ACC112 (cell line): ENCODE results near the gene ZNF597.
"Not testable (repeated sequence)": the region's sequence is repeated elsewhere in the genome, so short reads cannot be mapped to it uniquely, and the experiment has no call there.

Experiments used
- H2AFZ ChIP-seq: fragments of 200-600 bp; sonication (generic); one replicate; pipeline ENCODE4 v1.6.0; 2017; ENCODE audit warnings: antibody characterized with exemption, low read length; ENCODE audit not compliant: unreplicated experiment
- H3K27ac ChIP-seq: fragments of 200-600 bp; sonication (generic); 2 replicates; pipeline ENCODE4 v1.5.1; 2014; ENCODE audit warnings: low read depth, mild to moderate bottlenecking, antibody characterized with exemption, low read length, moderate library complexity
- H3K27me3 ChIP-seq: fragments of 200-600 bp; sonication (generic); 2 replicates; pipeline ENCODE4 v1.6.1; 2014; ENCODE audit warnings: mild to moderate bottlenecking, antibody characterized with exemption, low read length, moderate library complexity, mixed read lengths; ENCODE audit not compliant: insufficient read depth
- H3K36me3 ChIP-seq: fragments of 200-600 bp; sonication (generic); 2 replicates; pipeline ENCODE4 v1.6.1; 2016; ENCODE audit warnings: mild to moderate bottlenecking, antibody characterized with exemption, low read length, moderate library complexity, mixed read lengths; ENCODE audit not compliant: insufficient read depth
- H3K4me1 ChIP-seq: fragments of 200-600 bp; sonication (generic); one replicate; pipeline ENCODE4 v1.6.1; 2016; ENCODE audit warnings: low read length, mixed read lengths; ENCODE audit not compliant: insufficient read depth, unreplicated experiment, control insufficient read depth
- H3K4me3 ChIP-seq: fragments of 200-600 bp; sonication (generic); 2 replicates; pipeline ENCODE4 v1.5.1; 2014; ENCODE audit warnings: mild to moderate bottlenecking, low read depth, low read length
- H3K79me2 ChIP-seq: fragments of 200-600 bp; sonication (generic); one replicate; pipeline ENCODE4 v1.6.0; 2016; ENCODE audit warnings: low read length; ENCODE audit not compliant: control insufficient read depth, unreplicated experiment, insufficient read depth

ZNF597 gene

DNA sequence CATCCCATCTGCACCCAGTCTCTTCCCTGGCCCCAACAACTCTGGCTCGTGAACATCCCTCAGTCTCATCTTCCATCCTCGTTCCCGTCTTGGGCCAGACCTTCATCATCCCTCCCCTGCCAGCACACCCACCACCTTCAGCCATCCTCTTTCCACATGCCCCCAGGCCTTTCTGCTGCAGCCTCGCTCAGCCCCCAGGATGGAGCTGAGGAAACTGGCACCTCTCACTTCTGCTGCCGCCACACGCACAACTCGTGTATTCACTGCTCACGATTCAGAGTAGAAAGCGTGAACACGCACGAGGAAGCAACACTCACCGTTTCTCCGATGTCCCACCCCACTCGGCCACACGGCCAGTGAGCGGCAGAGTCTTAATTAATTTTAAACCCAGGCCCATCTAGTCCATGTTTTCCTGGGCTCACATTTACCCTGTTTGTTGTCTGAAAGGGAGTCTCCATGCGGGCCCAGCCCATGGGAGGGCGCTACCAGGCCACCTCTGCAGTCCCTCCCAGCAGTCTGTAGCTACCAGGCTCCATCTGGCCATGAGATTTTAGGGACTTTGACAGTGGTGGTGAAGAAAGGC lies 39.4 kb upstream of the ZNF597 start:
- Histone ChIP-seq H3K79me2 (peaks cover 4% of the 10 kb centered on the region), H3K4me3 (no peak overlapping the region), H3K36me3 (peaks cover 5% of the 10 kb centered on the region)

DNA sequence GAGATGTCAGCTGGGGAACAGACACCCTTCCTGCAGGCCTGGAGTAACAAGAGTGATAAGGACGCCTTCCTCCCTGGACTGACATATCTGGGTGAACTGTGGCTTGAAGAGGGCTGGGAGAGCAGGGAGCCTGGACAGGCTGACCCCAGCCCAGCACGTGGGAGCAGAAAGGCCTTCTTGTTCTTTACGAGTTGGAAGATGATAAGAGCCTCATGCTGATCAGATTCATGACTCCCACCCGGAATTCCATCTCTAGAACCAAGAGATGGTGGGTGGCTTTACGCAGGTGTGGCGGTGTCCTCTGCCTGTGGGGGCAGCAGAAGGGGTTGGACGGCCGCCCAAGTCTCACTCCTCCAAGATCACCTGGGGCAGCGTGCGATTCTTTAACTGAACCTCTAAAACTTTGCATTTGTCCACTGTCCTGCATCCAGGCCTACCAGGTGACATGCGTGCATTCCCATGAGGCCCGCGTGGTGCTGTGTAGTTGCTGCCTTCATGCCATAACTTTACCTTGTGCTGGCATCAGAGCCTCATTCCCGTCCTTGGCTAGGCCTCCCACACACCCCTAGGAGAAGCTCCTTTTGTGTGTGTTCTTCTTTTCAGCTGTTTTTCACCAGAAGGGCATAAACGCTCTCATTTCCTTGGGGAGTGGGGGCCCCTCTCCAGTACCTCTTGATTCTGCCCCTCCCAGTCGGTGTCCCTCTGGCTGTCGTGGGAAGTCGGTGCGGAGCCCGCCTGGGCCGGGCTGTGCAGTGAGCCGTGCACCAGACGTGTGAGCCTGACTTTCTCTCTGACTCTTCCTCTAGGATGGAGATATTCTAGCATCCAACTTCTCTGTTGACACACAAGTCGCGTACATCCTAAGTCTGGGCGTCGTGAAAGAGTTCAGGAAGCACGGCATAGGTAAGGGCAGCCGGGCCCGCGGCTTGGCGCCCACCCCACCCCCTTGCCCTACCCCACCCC lies 38.7 kb upstream of the ZNF597 start:
- no peak overlapping the region for H3K27ac ChIP-seq
- peaks cover 4% of the 10 kb centered on the region for H3K79me2 ChIP-seq
- H3K36me3 ChIP-seq: peaks cover 5% of the 10 kb centered on the region
- H2AFZ ChIP-seq: no peak overlapping the region
- H3K4me1 ChIP-seq: no peaks in the 10 kb centered on the region
- no peak overlapping the region for H3K4me3 ChIP-seq
- H3K27me3 ChIP-seq: no peaks in the 10 kb centered on the region

More for the DNA sequence above, 39.4 kb upstream of the ZNF597 start:
- H3K4me1 ChIP-seq: no peaks in the 10 kb centered on the region
- no peak overlapping the region for H3K27ac ChIP-seq
- H2AFZ ChIP-seq: no peak overlapping the region
- H3K27me3 ChIP-seq: no peaks in the 10 kb centered on the region

DNA sequence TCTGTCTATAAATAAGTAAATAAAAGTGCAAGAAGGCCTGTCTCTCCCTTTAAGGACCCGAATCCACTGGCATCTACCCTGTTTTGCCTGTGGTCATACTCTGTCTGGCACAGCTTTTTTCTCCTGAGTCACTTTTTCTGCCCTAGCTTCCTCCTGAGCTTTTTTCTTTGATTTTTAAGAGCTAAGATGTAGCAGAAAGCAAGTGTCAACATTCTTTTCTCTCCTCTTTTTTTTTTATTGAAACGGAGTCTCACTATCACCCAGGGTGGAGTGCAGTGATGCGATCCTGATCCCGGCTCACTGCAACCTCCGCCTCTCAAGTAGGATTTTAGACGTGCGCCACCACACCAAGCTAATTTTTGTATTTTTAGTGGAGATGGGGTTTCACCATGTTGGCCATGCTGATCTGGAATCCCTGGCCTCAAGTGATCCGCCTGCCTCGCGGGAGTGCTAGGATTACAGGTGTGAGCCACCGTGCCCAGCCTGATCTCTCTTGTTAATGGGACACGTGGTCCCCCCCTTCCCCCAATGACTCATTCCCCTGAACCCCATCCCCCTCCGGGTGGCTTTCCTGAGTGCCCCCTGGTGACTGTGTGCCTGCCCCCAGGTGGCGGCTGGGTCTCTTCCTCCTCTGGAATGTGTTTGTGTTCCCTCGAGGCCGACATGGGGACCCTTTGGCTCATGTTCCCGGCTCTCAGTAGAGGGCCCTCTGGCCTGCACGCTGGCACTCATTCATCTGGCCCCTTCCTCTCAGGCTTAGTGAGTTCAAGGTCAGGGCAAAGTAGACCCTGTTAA lies 37.8 kb upstream of the ZNF597 start:
- H3K36me3 ChIP-seq: peaks cover 5% of the 10 kb centered on the region
- no peak overlapping the region for H3K4me3 ChIP-seq
- no peaks in the 10 kb centered on the region for H3K4me1 ChIP-seq
- no peak overlapping the region for H3K27ac ChIP-seq
- H3K79me2 ChIP-seq: peaks cover 8% of the 10 kb centered on the region
- no peak overlapping the region for H2AFZ ChIP-seq
- no peaks in the 10 kb centered on the region for H3K27me3 ChIP-seq

DNA sequence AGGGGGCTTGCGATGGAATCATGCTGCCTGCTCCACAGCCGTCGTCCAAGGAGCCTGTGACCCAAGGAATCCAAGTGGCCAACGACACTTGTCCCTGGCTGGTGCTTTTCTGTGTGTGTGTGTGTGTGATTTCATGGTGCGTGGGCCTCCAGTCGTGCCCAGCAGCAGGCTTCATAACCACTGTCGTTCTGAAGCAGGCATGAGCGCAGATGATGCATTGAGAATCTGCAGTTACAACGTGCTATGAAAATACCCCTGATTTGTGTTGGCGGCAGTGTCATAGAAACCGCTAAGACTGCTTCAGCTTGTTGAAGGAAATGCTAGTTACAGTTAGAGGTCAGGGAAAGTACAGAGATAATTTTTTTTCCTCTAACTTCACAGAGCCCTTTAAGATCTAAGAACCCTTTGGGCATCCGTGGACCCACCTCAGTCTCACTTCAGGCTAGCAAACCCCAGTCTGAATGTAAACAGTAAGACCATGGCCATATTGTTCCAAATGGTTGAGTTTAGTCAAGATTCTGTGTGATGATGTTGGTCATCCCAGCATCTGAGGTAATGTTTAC lies 36.4 kb upstream of the ZNF597 start:
- no peaks in the 10 kb centered on the region for H3K27me3 ChIP-seq
- H3K79me2 ChIP-seq: peaks cover 18% of the 10 kb centered on the region
- no peaks in the 10 kb centered on the region for H3K36me3 ChIP-seq
- H2AFZ ChIP-seq: no peak overlapping the region
- H3K4me3 ChIP-seq: no peak overlapping the region
- no peaks in the 10 kb centered on the region for H3K4me1 ChIP-seq
- H3K27ac ChIP-seq: no peak overlapping the region

DNA sequence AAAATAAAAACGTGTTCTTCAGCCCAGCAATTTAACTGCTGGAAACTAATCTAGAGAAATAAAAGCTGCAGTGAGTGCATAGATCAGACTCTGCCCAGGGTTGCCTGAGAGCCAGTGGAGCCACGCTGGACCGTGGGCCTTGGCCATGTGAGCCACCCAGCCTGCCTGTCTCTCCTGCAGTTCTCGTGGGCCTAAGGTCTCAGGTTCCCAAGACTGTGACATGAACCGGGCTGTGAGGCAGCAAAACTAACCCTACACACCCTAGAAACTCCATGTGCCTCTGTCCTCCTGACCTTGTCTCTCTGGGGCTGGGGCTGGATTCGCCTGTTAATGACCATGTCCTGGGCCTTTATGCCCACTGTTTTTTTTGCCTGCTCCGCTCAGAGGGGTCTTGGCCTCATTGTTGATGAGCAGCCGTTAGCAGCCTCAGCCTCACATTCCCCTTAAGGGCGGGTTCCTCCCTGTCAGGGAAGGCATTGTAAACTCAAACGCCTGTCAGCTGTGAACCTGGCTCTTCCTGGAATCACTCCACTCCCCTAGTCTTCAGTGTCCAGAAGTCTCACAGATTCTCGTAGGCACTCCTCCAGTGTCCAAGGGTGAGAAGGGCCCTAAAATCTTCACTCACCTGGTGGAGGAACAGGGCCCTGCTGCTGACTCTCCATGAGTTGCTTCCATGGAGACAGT lies 35.1 kb upstream of the ZNF597 start:
- Histone ChIP-seq H3K4me3 (no peak overlapping the region), H3K27ac (no peak overlapping the region), H2AFZ (no peak overlapping the region), H3K4me1 (no peaks in the 10 kb centered on the region), H3K36me3 (no peaks in the 10 kb centered on the region), H3K79me2 (peaks cover 32% of the 10 kb centered on the region), H3K27me3 (no peaks in the 10 kb centered on the region)

DNA sequence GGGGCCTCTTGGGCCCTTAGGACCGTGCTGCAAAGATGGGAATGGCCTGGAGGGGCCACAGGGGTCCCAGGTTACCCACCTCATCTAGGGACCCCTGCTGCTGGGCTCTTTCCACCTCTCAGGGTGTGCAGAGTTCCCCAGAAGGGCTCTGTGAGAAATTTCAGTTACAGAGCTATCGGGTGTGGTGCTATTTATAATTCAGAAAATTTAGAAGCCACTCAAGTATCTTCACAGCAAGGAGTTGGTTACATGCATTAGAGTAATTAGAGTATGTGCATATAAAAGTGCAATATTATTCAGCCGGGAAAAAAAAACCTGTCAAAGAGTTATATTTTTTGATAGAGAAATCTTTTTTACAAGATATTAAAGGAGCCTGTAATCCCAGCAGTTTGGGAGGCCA lies 33.1 kb upstream of the ZNF597 start:
- peaks cover 50% of the 10 kb centered on the region for H3K79me2 ChIP-seq
- H3K36me3 ChIP-seq: peaks cover 3% of the 10 kb centered on the region; the same call in 1 of the 2 replicates
- H3K4me3 ChIP-seq: no peak overlapping the region
- no peak overlapping the region for H3K27ac ChIP-seq
- H3K4me1 ChIP-seq: no peaks in the 10 kb centered on the region
- no peaks in the 10 kb centered on the region for H3K27me3 ChIP-seq
- no peak overlapping the region for H2AFZ ChIP-seq

DNA sequence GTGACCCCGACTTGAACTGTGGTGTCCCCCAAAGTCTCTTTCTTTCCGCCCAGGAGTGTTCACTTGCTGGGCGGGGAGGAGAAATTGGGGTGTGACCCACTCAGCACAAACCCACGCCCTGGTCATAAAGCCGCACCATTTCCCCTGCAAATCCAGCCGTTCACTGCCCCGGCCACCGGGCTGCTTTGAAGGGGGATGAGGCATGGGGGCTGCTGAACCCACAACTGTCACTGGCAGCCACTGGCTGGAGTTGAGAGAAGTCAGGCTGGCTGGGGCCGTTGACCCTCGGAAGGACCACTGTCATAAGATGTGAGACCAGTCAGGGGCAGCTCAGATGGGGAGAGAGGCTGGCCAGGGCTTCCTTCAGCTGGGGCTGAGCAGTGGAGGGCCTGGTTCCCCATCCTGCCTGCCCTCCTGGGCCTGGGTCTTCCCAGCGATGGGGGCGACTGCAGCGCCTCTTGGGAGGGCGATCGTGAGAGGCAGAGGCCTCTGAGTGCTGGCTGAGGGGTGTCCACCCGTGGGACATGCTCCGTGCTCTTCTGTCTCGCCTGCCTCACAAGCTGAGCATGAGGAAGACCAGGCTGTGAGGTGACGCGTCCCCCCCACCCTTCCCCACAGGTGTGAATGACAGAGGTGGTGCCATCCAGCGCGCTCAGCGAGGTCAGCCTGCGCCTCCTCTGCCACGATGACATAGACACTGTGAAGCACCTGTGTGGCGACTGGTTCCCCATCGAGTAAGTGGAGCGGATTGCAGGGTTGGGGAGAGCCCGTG lies 32.5 kb upstream of the ZNF597 start:
- H3K4me3 ChIP-seq: no peak overlapping the region
- no peaks in the 10 kb centered on the region for H3K27me3 ChIP-seq
- H3K27ac ChIP-seq: no peak overlapping the region
- no peaks in the 10 kb centered on the region for H3K4me1 ChIP-seq
- H3K79me2 ChIP-seq: peaks cover 52% of the 10 kb centered on the region
- no peak overlapping the region for H2AFZ ChIP-seq
- H3K36me3 ChIP-seq: peaks cover 3% of the 10 kb centered on the region; the same call in 1 of the 2 replicates

DNA sequence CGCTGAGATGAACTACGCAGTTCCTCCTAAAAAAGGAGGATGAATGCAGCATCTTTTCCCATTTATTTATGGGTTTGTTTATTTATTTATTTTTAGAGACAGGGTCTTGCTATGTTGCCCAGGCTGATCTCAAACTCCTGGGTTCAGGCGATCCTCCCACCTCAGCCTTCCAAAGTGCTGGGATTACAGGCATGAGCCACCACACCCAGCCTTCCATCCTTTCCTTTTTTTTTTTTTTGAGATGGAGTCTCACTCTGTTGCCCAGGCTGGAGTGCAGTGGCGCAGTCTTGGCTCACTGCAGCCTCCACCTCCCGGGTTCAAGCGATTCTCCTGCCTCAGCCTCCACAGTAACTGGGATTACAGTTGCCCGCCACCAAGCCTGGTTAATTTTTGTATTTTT lies 31.6 kb upstream of the ZNF597 start:
- H3K27ac ChIP-seq, H3K4me1 ChIP-seq, H2AFZ ChIP-seq, H3K36me3 ChIP-seq, H3K27me3 ChIP-seq, H3K4me3 ChIP-seq: not testable (repeated sequence)
- H3K79me2 ChIP-seq: peaks cover 61% of the 10 kb centered on the region

DNA sequence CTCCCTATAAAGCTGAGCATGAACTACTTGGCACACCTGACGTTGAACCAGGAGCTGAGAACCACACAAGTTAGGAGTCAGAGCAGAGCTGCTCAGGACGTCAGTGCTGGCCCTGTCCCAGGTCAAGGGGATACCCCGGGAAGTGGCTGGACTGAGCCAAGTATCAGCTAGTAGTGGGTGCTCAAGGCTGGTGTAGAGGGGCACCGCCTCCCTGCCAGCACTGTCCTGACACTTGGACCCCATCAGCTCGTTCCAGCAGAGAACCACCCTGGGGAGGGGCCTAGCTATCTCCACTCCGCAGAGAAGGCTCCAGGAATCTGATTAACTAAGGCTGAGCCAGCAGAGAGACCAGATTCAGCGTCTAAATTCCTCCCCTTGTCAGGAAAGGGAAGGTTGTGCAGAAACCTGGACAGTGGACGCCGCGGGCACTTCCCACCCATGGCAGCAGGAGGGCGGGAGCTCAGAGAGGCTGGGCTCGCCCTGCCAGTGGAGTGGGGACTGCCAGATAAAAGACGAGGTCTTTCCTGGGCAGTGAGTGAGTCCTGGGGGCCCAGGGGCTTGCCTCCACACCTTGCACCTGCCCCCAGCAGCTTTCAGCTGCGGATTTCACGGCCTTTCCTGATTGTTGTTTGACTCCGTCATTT lies 31.0 kb upstream of the ZNF597 start:
- H3K79me2 ChIP-seq: peaks cover 68% of the 10 kb centered on the region
- H3K36me3 ChIP-seq: peaks cover 3% of the 10 kb centered on the region; the same call in 1 of the 2 replicates
- no peaks in the 10 kb centered on the region for H3K27me3 ChIP-seq
- no peak overlapping the region for H2AFZ ChIP-seq
- H3K27ac ChIP-seq: no peak overlapping the region
- no peak overlapping the region for H3K4me3 ChIP-seq
- no peaks in the 10 kb centered on the region for H3K4me1 ChIP-seq
